Femur (tissue), 1 donor: Measurements from ENCODE around the gene TRAFD1.

ENCODE experiments used
- DNase-seq: peaks from one replicate; pipeline ENCODE4 v3.0.0-alpha.2; 2017

The TRAFD1 gene

GRCh38 chr12:112178796-112179195, 53.4 kb downstream of the TRAFD1 start:
- DNase-seq = no peak

- no peak for DNase-seq
These were observed 54.0 kb downstream of the TRAFD1 start for GRCh38 chr12:112179341-112179740.

GRCh38 chr12:112179916-112180315, 54.6 kb downstream of the TRAFD1 start:
- no peak for DNase-seq

- DNase-seq = no peak
These were observed 55.1 kb downstream of the TRAFD1 start for GRCh38 chr12:112180422-112180821.

- peak; percentile 52 for DNase-seq
These were observed 57.1 kb downstream of the TRAFD1 start for GRCh38 chr12:112182499-112182898.

GRCh38 chr12:112183141-112184021, 58.0 kb downstream of the TRAFD1 start:
- DNase-seq = no peak

- no peak for DNase-seq
These were observed 58.9 kb downstream of the TRAFD1 start for GRCh38 chr12:112184056-112184887.

GRCh38 chr12:112185093-112185923, 59.9 kb downstream of the TRAFD1 start:
- peak; percentile 41 for DNase-seq

GRCh38 chr12:112188130-112188830, 62.9 kb downstream of the TRAFD1 start:
- no peak for DNase-seq

- no peak for DNase-seq
These were observed 65.1 kb downstream of the TRAFD1 start for GRCh38 chr12:112190231-112191025.

GRCh38 chr12:112191201-112191600, 65.8 kb downstream of the TRAFD1 start:
- no peak for DNase-seq

- no peak for DNase-seq
These were observed 66.5 kb downstream of the TRAFD1 start for GRCh38 chr12:112191840-112192321.

- no peak for DNase-seq
These were observed 67.1 kb downstream of the TRAFD1 start for GRCh38 chr12:112192475-112192874.

- DNase-seq = no peak
These were observed 69.4 kb downstream of the TRAFD1 start for GRCh38 chr12:112194601-112195247.

GRCh38 chr12:112196196-112196875, 71.0 kb downstream of the TRAFD1 start:
- DNase-seq = no peak

- DNase-seq = peak; percentile 48
These were observed 72.9 kb downstream of the TRAFD1 start for GRCh38 chr12:112198120-112198733.

- no peak for DNase-seq
These were observed 73.8 kb downstream of the TRAFD1 start for GRCh38 chr12:112199136-112199535.
